Measurements from ENCODE around the gene VPS37C. TPM values are rescaled to one million over a fixed set of nuclear protein-coding genes. Genes with fewer than 3 reads are reported as not detected.

Gene VPS37C
- total and polyA plus RNA-seq, 2 of the 13 experiments (the other 11 are each of a cell fraction or from before 2014, with no cell fraction given): 7.5 to 8.8 TPM

DNA sequence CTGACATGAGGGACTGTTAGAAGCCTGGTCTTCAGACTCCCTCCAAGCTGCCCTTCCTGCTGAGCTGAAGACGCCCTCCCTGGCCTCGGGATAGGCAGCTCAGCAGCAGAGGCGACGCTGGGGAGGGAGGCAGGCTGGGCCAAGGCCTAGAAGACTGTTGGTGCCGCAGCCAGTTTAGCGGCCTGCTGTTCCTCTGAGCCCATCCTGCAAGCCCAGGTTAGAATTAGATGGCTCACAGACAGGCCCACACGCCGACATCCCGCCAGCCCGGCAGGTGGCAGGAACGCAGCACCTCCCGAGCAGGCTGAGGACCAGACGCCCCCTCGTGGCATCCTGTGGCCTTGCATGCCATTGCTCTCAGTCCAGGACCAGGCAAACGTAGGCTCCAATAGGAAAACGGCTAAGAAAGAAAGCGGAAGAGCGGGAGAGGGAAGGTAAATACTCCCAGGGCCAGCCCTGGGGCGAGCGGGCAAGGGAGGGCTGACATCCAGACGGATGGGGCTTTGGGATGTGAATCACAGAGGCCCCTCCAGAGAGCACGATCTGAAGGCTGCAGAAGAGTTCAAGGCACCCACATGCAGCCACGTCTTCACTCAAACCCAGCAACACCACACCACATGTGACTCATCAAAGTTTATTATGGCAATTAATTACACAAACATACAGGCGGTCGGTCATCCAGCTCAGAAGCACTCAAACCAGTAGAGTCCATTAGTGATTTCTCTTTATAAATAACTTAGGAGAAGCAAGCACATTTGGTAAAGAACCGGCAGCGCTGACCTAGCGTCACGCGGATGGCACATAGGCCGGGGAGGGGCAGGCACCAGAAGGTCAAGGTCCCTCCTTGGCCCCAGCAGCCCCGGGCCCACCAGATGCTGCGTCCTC lies 31.3 kb downstream of the VPS37C start (continued):
- TF ChIP-seq, protein P1, sequence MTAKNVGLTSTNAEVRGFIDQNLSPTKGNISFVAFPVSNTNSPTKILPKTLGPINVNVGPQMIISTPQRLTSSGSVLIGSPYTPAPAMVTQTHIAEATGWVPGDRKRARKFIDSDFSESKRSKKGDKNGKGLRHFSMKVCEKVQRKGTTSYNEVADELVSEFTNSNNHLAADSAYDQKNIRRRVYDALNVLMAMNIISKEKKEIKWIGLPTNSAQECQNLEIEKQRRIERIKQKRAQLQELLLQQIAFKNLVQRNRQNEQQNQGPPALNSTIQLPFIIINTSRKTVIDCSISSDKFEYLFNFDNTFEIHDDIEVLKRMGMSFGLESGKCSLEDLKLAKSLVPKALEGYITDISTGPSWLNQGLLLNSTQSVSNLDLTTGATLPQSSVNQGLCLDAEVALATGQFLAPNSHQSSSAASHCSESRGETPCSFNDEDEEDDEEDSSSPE (CRISPR knock-in tag; IDR thresholded peaks at IDR 0.05): peak; percentile 70
- TF ChIP-seq, protein P2, sequence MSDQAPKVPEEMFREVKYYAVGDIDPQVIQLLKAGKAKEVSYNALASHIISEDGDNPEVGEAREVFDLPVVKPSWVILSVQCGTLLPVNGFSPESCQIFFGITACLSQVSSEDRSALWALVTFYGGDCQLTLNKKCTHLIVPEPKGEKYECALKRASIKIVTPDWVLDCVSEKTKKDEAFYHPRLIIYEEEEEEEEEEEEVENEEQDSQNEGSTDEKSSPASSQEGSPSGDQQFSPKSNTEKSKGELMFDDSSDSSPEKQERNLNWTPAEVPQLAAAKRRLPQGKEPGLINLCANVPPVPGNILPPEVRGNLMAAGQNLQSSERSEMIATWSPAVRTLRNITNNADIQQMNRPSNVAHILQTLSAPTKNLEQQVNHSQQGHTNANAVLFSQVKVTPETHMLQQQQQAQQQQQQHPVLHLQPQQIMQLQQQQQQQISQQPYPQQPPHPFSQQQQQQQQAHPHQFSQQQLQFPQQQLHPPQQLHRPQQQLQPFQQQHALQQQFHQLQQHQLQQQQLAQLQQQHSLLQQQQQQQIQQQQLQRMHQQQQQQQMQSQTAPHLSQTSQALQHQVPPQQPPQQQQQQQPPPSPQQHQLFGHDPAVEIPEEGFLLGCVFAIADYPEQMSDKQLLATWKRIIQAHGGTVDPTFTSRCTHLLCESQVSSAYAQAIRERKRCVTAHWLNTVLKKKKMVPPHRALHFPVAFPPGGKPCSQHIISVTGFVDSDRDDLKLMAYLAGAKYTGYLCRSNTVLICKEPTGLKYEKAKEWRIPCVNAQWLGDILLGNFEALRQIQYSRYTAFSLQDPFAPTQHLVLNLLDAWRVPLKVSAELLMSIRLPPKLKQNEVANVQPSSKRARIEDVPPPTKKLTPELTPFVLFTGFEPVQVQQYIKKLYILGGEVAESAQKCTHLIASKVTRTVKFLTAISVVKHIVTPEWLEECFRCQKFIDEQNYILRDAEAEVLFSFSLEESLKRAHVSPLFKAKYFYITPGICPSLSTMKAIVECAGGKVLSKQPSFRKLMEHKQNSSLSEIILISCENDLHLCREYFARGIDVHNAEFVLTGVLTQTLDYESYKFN (CRISPR knock-in tag; conservative IDR thresholded peaks at IDR 0.05): 0 out of 2 replicates have a peak, but pooled peaks have one; percentile 39
- TF ChIP-seq ZEB1 (IDR thresholded peaks at IDR 0.05; ENCODE audit: insufficient replicate concordance, low read depth) (no peak), KDM1A (CRISPR knock-in tag; IDR thresholded peaks at IDR 0.05) (0 out of 2 replicates have a peak, but pooled peaks have one; percentile 11), ZNF335 (CRISPR knock-in tag; IDR thresholded peaks at IDR 0.05) (no peak; the same call in 1 of the 2 replicates), KDM4B (CRISPR knock-in tag; IDR thresholded peaks at IDR 0.05) (peak; percentile 96), BORCS8-MEF2B (CRISPR knock-in tag; IDR thresholded peaks at IDR 0.05) (peak; percentile 80; the same call in 1 of the 2 replicates), RAD51 (IDR thresholded peaks at IDR 0.05; ENCODE audit: borderline replicate concordance) (no peak), NR2F6 (IDR thresholded peaks at IDR 0.05) (no peak), NR2F6 (CRISPR knock-in tag; IDR thresholded peaks at IDR 0.05) (peak; percentile 47; the same call in 1 of the 2 replicates)
- TF ChIP-seq, protein P3, sequence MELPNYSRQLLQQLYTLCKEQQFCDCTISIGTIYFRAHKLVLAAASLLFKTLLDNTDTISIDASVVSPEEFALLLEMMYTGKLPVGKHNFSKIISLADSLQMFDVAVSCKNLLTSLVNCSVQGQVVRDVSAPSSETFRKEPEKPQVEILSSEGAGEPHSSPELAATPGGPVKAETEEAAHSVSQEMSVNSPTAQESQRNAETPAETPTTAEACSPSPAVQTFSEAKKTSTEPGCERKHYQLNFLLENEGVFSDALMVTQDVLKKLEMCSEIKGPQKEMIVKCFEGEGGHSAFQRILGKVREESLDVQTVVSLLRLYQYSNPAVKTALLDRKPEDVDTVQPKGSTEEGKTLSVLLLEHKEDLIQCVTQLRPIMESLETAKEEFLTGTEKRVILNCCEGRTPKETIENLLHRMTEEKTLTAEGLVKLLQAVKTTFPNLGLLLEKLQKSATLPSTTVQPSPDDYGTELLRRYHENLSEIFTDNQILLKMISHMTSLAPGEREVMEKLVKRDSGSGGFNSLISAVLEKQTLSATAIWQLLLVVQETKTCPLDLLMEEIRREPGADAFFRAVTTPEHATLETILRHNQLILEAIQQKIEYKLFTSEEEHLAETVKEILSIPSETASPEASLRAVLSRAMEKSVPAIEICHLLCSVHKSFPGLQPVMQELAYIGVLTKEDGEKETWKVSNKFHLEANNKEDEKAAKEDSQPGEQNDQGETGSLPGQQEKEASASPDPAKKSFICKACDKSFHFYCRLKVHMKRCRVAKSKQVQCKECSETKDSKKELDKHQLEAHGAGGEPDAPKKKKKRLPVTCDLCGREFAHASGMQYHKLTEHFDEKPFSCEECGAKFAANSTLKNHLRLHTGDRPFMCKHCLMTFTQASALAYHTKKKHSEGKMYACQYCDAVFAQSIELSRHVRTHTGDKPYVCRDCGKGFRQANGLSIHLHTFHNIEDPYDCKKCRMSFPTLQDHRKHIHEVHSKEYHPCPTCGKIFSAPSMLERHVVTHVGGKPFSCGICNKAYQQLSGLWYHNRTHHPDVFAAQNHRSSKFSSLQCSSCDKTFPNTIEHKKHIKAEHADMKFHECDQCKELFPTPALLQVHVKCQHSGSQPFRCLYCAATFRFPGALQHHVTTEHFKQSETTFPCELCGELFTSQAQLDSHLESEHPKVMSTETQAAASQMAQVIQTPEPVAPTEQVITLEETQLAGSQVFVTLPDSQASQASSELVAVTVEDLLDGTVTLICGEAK (IDR thresholded peaks at IDR 0.05): no peak
- TF ChIP-seq, protein P3 (CRISPR knock-in tag; IDR thresholded peaks at IDR 0.05): peak; percentile 14; the same call in 1 of the 2 replicates
- TF ChIP-seq, protein P4, sequence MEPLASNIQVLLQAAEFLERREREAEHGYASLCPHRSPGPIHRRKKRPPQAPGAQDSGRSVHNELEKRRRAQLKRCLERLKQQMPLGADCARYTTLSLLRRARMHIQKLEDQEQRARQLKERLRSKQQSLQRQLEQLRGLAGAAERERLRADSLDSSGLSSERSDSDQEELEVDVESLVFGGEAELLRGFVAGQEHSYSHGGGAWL (CRISPR knock-in tag; IDR thresholded peaks at IDR 0.05): 0 out of 2 replicates have a peak, but pooled peaks have one; percentile 45
- TF ChIP-seq, protein P5, sequence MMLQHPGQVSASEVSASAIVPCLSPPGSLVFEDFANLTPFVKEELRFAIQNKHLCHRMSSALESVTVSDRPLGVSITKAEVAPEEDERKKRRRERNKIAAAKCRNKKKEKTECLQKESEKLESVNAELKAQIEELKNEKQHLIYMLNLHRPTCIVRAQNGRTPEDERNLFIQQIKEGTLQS (CRISPR knock-in tag; IDR thresholded peaks at IDR 0.05): no peak

All from HepG2 (cell line).